Heart left ventricle (tissue), 13 donors: ENCODE results near the gene GAB4.
"Not testable (repeated sequence)": the region's sequence is repeated elsewhere in the genome, so short reads cannot be mapped to it uniquely, and the experiment has no call there.

ENCODE experiments used
- CTCF ChIP-seq, 12 donors: fragments of 200-600 bp; sonication (generic) in 4 of 12; IDR thresholded peaks; one replicate each; pipeline versions ENCODE4 v1.5.0 to v1.8.0; 2018 to 2022; ENCODE audit warnings: antibody characterized with exemption in 12 of 12, mild to moderate bottlenecking in 5 of 12
- POLR2A ChIP-seq, 2 donors: fragments of 450-650 bp; IDR thresholded peaks; one replicate each; pipeline ENCODE4 v1.6.1; 2017; ENCODE audit warnings: antibody characterized with exemption in 2 of 2, mild to moderate bottlenecking in 2 of 2, moderate library complexity in 2 of 2
- donor health status: ischemic (EF 13 %, LVEDD 7.1; RV severe dilation, severe dysfunction).
- donor health status: DM: no; HTN: yes; CAD: no.
- donor health status: DM: no; HTN: no; CAD: no.
- donor health status: ischemic (EF 25% LVEDD 6.9; RV normal size, moderate dysfunction).
- donor health status: ischemic (EF 25% LVEDD 5.7; RV mildly dilated, moderate dysfunction).
- donor health status: ischemic (EF 35%, LVEDD 5.7; RV mildly dilated, moderate dysfunction).
- donor health status: nonischemic (EF 11% LVEDD 7.7; RV severe dilation, severe dysfunction).
- donor health status: DM: yes; HTN: yes; CAD: no.
- donor health status: PGD.
- donor health status: ischemic (EF 29% LVEDD 5.4; RV normal size, mild dysfunction).
- donor health status: nonischemic (EF 23%, LVEDD 6.1; RV moderate dilation, normal function).

GRCh38 chr22:17015552-17015951 lies 7.5 kb upstream of the GAB4 start:
- not testable (repeated sequence) for TF ChIP-seq CTCF, POLR2A (IDR thresholded peaks at IDR 0.05)
